Activated CD4-positive, alpha-beta T cell treated with anti-CD3 and anti-CD28 coated beads, Interleukin-2, Interleukin-6, amounts not matched to agents 100 ng/mL and 50 ng/mL, durations not matched to agents 16 hours and 8 hours (primary cell): ENCODE measurements around the gene TBC1D1.
"Not testable (repeated sequence)": the region's sequence is repeated elsewhere in the genome, so short reads cannot be mapped to it uniquely, and the experiment has no call there.

Experiments used
- DNase-seq: peaks from one replicate; pipeline ENCODE4 v3.0.0-alpha.2; 2020

The TBC1D1 gene

DNA sequence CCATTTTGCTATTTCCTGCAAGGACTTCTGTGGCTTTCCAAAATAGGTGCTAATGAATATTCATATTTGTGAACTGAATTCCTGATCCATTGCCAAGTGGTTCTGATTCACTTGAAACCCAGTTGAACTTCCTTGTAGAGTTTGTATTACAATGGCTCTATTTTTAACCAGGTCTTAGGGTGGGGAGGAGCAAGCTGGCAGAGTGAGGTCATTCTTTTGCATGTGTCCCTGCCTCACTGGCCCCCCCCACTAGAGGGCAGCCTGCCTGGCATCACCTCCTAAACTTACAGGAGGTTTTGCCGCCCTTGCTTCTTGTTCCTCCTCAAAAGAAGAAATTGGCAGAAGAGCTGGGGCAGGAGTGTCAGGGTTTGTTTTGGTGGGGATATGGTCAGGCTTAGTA is 79.8 kb downstream of the TBC1D1 start:
- DNase-seq: peak; percentile 66

DNA sequence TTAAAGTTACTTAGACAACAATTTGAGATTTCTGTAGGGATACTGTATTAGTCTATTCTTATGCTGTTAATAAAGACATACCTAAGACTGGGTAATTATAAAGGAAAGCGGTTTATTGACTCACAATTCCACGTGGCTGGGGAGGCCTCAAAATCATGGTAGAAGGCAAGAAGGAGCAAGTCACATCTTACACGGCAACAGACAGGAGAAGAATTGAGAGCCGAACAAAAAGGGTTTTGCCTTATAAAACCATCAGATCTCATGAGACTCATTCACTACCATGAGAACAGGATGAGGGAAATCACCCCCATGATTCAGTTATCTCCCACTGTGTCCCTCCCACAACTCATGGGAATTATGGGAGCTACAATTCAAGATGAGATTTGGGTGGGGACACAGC is 80.3 kb downstream of the TBC1D1 start:
- DNase-seq: no peak

DNA sequence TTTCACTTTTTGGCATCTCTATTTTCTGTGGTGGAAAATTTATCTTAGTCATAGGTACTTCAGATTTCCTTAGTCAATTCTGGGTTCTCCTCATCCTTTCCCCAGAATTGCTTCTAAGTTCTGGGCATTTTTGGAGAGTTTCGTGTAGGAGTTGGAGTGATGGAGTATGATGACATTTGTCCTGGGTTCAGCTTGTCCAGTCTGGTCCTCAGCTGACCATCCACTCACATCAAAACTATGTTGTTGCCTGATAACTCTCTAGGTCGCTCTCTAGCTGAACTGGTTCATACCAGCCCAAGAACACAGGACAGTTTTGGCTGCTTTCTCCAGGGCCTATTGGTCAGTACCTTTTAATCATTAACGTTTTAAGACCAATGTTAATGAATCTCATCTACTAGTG is 82.6 kb downstream of the TBC1D1 start:
- DNase-seq: no peak

DNA sequence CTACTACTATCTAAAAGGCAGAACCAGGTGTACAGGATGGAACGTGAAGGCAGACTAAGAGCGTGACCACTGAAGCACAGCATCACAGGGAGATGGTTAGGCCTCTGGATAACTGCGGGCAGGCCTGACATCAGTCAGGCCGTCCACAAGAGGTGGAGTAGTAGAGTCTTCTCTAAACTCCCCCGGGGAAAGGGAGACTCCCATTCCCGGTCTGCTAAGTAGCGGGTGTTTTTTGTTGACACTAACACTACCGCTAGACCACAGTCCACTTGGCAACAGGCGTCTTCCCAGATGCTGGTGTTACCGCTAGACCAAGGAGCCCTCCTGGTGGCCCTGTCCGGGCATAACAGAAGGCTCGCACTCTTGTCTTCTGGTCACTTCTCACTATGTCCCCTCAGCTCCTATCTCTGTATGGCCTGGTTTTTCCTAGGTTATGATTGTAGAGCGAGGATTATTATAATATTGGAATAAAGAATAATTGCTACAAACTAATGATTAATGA is 84.5 kb downstream of the TBC1D1 start:
- not testable (repeated sequence) for DNase-seq

DNA sequence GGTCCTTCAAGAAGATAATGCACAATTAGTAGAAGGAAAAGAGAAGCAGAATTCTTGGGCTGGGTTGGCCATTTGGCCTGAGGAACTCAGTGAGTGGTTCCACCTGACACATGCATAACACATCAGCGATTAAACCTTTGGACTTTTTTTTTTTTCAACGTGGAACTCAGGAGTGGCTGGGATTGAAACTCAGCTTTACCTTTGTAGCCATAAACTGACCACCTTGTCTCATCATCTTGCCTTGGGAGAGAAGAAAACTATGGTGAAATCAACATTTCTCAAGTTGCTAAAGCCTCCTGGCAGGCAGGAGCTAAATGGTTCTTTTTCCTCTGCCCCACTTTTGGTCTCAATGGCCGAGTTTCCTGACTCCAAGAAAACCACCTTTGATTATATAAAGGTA is 85.6 kb downstream of the TBC1D1 start:
- no peak for DNase-seq

DNA sequence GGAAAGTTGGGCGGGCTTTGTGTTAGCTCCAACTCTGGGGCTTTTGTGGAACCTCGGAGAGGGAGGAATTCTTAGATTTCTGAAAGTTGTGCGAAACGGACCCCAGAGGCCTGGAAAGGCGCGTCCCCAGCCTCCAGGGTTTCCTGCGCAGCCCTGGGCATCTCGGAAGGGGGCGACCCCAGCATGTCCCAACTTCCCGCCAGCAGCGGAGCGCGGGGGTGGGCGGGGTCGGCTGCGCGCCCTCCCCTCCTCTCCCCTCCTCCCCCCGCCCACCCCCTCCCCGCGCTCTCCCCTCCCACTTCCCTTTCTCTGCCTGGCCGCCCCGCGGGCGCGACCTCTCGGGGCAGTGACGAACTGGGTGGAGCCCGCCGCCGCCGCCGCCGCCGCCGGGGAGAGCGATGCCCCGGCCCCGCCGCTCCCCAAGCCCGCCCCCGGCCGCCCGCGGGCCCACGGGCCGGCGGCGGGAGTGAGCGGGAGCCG is 86.1 kb downstream of the TBC1D1 start:
- peak; percentile 84 for DNase-seq

DNA sequence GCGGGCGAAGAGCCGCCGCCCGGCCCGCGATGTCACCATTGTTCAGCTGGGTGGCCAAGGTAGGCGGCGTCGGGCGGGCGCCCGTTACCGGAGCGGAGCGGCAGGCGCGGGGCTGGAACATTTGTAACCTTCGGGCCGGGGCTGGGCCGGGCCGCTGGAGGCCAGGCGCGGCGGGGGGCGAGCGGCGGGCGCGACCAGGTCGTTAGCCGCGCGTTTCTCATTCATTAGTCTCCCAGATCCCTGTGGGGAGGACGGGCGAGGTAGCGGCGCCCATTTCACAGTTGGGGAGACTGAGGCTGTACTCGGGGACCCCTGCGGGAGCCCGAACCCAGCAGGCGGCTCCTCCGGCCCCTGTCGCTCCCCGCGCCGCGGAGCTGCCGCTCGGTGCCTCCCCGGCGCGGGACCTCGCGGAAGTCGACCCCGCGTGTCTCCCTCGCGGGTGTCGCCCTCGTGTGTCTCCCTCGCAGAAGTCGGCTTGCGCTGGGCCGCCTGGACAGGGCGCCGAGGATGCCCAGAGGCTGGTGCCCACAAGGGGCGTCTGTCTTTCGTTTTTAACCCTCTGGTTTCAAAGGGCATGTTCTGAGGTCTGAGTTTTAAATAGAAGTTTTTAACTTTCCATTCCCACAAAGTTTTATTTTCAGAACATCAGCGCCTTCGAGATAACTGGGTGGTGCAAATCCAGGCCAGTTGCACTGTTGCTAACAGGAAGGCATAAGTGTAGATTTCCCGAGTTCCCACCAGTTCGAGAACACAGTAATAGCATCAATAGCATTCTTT is 86.8 kb downstream of the TBC1D1 start:
- DNase-seq: peak; percentile 75

DNA sequence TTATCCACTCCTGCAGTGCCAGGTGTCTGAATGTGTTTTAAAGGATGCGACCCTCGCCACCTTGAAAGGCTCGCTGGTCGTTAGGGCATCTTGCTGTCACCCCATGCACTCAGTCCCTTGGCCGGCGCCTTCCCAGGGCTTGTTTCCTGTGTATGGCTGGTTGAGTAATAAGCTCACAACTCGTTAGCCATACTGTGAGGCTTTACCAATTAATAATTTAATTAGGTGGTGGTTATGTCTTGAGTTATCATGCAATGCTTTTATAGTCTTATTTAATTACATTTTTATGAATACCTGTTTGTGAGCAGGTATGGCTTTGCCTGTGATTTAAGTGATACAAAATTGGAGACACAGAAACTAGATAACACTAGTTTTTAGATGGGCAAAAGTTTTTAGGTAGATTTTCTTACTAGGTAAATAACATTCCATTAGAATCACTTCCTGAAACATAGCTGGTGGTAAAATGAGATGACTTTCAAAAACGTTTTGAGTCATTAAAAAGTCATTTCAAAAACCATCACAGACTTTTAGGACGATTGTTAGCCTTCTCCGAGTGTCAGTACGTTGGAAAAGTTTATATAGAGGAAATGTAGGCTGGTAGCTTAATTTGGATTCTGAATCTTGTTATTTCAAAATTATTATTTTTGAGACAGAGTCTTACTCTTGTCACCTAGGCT is 87.5 kb downstream of the TBC1D1 start:
- DNase-seq: peak; percentile 36

DNA sequence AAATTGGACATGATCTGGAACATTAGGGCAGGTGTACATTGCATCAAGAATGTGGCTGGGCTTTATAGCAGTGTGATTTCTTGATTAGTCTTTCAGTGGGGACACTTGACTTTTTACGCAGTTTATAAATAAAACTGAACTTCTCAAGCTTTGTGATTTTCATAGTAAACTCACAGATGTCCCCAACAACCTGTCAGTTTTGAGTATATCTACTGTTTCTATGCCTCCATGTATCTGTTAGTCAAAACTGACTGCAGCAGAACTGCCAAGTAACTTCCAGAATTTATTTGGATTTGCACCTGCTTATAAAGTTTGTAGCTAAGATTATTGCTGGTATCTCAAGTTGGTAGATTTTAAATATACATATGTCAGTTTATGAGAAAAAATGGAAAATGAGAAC is 89.4 kb downstream of the TBC1D1 start:
- DNase-seq: no peak

DNA sequence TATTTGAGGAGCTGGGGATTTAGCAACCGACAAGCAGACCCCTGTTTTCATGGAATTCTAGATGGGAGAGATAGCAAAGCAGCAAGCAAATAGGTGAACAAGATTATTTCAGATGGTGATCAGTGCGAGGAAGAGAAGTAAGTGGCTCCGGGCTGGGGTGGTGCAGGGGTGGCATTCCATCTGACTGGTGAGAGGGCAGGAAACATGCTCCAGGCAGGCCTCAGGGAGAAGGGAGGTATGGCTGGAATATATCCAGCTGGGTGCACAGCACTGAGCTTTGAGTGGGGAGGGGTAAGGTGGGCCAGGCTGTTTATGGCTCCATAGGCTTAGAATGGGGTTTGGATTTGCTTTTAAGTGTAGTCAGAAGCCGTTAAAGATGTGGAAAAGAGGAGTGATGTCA is 90.5 kb downstream of the TBC1D1 start:
- DNase-seq: no peak

DNA sequence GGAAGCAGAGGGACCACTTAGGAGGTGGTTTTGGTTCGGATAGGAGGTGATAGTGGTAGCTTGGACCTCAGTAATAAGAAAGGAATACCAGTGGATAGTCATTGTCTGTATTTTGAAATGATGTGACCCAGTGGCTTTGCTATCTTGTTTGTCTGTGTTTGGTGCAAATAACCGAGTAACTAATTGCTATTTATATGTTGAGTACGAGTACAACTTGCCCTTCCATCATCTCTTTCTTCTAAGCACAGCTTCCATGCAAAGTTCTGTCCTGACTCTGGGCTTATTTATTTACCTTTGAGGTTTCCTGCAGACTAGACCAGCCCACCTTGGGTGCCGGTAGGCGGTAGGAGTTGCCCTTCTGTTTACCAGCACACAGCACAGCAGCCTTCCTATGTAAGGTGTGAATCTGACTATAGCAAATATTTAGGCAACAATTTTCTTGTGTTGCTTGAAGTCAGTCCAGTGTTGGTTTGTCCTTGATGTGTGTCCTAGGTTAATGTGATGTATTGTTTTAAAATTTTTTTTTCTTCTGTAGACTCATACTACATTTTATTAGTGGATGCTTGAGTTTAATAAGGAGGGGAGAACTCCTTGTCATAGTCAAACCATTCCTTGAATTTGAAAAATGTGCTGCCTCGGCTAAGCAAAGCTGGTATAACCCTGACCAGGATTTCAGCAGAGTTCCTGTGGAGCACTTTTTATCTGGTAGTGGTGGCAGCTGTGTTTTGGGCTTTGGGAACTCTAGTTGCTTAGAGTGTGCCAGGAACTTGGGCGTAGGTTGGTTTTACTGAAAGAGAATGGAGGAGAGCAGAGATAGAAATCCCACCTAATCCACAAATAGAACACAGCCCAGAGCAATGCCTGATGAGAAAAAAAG is 91.2 kb downstream of the TBC1D1 start:
- no peak for DNase-seq

DNA sequence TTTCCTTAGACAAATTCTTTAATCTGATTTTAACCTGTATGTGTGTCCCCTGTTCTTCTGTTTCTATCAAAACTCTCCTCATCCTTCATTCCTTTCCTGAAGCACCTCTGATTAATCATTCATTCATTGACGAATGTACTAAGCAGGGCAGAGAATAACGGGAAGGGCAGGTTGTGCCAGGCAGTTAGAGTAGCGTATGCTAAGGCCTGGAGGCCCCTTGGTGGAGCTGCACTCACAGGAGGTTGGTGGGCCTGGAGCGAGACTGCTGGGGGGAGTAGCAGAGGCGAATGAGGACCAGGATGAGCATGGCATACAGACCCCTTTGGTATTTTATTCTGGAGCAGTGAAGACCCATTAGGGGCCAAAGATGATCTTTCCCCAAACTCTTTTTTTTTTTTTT is 91.9 kb downstream of the TBC1D1 start:
- DNase-seq: no peak

DNA sequence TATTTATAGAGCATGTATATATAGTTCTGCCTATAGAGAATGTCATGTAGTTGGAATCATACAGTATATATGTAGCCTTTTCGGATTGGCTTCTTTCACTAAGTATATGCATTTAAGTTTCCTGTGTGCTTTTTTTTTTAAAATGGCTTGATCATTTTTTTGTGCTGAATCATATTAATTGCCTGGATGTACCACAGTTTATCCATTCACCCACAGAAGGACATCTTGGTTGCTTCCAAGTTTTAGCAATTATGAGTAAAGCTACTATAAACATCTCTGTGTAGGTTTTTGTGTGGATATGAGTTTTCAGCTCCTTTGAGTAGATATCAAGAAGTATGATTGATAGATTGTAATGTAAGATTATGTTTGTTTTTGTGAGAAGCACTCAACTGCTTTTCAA is 93.1 kb downstream of the TBC1D1 start:
- no peak for DNase-seq

DNA sequence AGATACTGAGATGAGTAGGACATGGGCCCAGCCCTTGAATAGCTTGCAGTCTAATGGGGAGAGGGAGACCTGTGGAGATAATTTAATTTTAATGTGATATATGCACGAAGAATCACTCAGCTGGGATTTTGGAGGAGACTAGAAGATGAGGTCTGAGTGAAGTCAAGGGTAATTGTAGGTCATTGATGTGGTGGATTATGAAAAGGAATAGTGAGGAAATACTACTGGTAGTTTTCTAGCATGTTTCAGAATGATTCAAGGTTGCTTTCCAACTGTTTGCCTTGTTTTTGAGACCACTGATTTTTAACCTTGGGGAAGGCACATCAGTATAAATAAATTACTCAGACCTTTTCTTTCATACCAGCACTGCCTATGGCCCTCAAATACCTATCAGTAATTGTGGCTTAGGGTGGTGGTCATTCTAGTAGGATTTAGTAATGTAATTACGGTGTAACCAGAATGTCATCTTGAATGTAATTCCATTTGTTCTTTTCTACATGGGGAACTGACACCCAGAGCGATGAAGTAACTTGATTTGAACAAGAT is 94.9 kb downstream of the TBC1D1 start:
- DNase-seq: no peak

DNA sequence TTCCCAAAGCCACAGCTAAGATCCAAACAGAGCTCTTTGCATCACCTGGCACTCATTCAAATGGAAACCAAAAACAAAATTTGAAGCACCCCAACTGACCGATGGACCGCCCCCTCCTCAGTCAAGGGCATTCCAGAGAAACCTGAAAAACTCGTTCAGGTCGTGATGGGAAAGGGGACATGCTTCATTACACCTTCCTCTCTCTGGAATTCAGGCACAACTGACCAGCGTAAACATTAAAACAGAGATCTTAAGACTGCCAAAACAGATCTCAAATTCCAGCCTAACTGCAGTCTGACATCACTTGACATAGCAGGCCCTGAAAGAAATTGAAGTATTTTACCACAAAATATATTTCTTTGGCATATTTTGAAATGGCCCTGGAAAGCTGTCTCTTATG is 97.8 kb downstream of the TBC1D1 start:
- no peak for DNase-seq

DNA sequence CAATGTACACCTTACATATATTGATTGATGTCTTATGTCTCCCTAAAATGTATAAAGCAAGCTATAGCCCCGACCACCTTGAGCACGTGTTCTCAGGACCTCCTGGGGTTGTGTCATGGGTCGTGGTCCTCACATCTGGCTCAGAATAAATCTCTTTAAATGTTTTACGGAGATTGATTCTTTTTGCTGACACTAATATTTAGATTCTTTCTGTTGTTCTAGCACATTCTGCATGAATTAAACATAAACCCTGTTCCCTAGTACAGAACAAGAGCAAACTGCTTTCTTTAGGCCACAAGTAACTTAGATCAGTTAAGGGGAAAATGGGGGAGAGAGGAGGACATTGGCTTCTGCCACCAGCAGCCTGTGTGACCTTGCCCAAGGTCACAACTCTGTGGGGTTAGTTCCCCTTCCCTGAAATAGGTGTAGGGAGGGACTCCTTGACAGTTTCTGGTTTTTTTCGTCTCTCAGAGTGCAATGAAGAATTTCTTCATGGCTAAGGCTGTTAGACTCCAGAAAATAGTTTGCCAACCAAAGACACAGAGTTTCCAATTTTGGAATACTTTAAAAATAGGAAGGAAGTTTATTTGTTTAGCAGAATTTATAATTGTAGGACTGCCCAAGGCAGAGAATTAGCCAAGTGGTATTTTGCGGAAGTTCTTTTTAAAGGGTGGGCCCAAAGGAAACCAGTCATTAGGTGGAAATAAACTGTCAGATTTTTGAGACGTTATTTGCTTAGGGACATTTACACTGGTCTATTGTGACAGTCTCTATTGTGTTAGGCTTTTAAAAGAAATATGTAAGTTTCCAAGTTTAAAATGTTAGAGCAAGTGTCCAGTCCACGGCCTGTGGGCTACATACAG is 98.7 kb downstream of the TBC1D1 start:
- no peak for DNase-seq

DNA sequence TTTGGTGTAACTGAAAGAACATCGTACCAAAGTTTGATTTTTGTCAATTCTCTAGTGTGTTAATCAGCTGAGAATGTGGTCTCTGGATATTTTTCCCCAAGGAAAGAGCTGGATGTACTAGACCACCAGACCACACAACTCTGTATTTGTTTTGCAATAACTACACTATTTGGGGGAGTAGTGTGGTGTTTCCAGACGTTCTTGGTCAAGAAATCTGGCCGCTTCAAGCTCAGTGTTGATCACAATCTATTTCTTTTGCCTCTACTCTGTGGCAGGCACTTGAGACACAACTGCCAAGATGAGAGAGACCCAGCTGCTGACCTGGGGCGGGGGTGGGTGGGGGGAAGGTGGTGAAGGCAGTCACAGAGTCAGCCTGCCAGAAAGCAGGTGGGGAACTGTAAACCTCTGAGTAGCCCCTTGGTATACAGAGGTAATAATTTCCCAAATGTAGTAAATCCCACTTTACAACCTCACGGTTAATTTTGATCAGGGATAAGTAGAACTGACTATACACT is 99.9 kb downstream of the TBC1D1 start:
- no peak for DNase-seq

DNA sequence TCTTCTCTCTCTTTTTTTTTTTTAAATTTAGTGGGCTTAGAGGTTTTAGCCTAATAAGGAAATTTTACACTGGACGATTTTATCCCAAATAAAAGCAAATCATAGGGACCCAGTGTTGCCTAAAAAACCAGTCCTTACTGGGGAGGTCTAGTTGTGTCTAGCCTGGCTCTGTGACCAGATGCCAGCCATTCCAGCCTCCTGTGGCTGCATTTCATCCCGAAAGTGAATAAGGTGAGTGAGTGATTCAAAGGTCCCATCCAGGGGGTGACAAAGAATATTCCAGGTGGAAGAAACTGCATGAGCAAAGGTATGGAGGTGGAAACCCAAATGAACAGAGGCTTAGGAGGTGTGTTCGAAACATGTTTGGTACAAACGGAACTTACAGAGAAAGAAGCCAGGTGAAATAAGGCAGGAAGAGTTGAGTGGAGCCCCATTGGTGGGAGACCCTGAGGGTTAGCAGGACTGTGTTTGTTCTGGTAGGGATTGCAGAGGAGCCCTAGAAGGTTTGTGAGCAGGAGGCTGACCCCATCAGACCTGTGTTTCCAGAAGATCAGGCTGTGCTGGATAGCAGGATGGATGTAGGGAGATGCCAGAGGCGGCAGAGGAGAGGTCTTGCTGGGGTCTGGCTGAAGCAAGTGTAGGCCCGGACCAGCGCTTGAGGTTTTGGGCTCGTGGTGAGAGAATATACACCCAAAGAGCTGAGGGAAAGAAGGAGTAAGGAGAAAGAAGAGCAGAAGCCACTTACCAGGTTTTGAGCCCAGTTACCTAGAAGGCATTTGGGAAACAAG is 100.9 kb downstream of the TBC1D1 start:
- no peak for DNase-seq

DNA sequence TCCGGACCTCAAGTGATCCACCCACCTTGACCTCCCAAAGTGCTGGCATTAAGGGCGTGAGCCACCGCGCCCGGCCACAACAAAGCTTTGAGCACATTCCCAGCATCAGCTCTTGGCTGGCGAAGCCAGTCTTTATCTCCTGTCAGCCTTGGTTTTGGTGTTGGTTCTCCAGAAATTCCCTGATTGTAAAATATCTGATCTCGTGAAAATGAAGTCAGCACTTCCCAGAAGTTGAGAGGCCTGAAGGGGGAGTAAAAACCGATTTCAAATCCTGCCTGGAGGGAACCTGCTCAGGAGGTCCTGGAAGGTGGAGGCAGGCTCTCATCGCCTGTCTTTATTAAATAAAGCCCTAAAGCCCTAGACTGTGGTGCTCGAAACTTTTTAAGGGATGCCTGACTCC is 102.9 kb downstream of the TBC1D1 start:
- DNase-seq: no peak

DNA sequence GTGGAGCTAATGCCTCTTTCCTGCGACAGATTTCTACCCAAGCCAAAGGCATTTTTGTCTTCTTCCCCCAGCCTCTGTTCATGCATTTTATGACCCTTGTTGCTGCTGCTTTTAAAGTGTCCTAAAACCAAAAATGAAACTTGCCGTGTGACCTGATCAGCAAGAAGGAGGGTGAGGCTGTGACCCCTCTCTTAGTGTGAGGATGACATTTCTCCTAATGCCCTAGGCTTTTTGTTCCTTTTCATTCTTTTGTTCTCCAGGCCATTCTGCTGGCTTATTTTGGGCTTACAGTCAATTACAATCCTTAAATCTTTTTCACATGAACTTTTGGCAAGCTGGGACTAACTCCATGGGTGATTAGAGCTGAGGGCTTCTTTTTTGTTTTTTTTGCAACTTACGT is 103.7 kb downstream of the TBC1D1 start:
- DNase-seq: no peak

DNA sequence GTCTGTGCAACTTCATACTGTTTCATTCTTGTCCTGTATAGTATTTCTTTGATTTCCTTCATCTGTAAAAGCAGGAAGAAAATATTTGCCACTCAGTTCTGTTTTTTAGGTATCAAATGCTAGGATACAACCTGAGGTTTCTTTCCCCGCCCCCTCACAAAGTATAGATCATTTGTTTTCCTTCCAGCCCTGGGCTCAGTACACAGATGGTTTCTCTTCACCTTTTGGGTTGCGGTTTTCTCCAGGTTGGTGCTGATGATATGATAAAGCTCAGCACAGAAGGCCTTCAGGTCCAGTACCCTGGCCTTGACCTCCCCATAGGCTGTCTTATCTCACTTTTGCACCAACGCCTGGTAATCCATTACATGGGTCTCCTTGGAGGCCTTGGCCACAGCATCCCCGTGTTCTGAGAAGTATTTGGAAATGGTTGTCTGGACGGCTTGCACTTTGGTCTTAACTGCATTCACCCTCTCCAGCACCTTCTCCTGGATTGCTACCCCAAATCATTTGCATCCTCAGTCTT is 104.5 kb downstream of the TBC1D1 start:
- no peak for DNase-seq
